Activated naive CD8-positive, alpha-beta T cell (primary cell): ENCODE data around the gene ATF7.

ENCODE experiments used
- H3K27ac Mint-ChIP-seq: one replicate; pipeline ENCODE4 v1.8.0; 2021; ENCODE audit warnings: mixed read lengths
- H3K27me3 Mint-ChIP-seq: one replicate; pipeline ENCODE4 v1.8.0; 2021; ENCODE audit warnings: mixed read lengths
- H3K36me3 Mint-ChIP-seq: one replicate; pipeline ENCODE4 v1.8.0; 2021; ENCODE audit warnings: mixed read lengths
- H3K4me1 Mint-ChIP-seq: one replicate; pipeline ENCODE4 v1.8.0; 2021; ENCODE audit warnings: low read depth, mixed read lengths
- H3K4me3 Mint-ChIP-seq: one replicate; pipeline ENCODE4 v1.8.0; 2021; ENCODE audit warnings: mild to moderate bottlenecking, mixed read lengths
- H3K9me3 Mint-ChIP-seq: one replicate; pipeline ENCODE4 v1.8.0; 2021; ENCODE audit warnings: low read depth, mixed read lengths

ATF7 gene

DNA sequence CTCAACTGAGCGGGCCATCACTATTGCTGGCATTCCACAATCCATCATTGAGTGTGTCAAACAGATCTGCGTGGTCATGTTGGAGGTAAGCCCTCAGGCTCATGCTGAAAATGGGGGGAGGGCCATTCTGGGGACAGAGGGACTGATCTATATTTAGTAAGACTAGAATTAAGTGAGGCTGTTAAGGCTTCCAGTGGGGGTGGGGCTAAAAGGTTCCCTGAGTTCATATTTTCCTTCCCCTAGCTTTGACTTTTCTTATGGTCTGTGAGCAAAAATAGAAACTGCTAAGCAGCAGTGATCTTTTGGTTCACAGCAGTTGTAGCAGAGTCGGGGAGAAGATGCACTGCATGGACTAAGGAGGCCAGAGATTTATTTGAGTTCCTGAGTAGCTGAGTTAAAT, 165.1 kb downstream of the ATF7 start:
- H3K4me3 Mint-ChIP-seq, result peak overlapping the region; percentile 6
- peaks cover 52% of the 10 kb centered on the region for H3K4me1 Mint-ChIP-seq
- H3K27ac Mint-ChIP-seq, result peak overlapping the region; percentile 66

DNA sequence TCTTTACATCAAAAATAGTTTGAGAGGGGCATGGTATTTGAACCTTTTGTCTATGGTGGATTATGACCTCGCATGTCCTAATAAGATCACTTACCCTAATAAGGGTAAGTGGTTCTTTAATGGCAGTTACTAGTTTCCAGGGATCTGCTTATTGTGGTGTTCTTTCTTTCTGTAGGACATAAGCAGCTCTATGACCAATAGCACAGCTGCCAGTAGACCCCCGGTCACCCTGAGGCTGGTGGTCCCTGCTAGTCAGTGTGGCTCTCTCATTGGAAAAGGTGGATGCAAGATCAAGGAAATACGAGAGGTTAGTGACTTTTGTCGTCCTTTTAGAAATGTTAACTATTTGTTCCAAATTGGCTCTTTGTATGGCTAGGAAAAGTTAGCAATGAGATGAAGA, 167.1 kb downstream of the ATF7 start:
- Mint-ChIP-seq H3K4me1 (peaks cover 57% of the 10 kb centered on the region), H3K36me3 (peaks cover 13% of the 10 kb centered on the region), H3K27ac (peak overlapping the region; percentile 22), H3K27me3 (no peaks in the 10 kb centered on the region), H3K9me3 (no peaks in the 10 kb centered on the region), H3K4me3 (no peak overlapping the region)

More for the DNA sequence above, 165.1 kb downstream of the ATF7 start:
- no peaks in the 10 kb centered on the region for H3K9me3 Mint-ChIP-seq
- H3K27me3 Mint-ChIP-seq, result no peaks in the 10 kb centered on the region
- peaks cover 8% of the 10 kb centered on the region for H3K36me3 Mint-ChIP-seq
